K562 (cell line): ENCODE results near the gene SOX18. TPM values are rescaled to one million over a fixed set of nuclear protein-coding genes. Genes with fewer than 3 reads are reported as not detected.

ENCODE experiments used
- ARHGAP35 ChIP-seq: fragments of 450-650 bp; IDR thresholded peaks from 2 replicates; pipeline ENCODE4 v1.6.1; 2018; ENCODE audit not compliant: partially characterized antibody
- EGR1 ChIP-seq: fragments of 450-650 bp; conservative IDR thresholded peaks from 2 replicates; pipeline ENCODE4 v1.6.1; 2017; ENCODE audit warnings: mild to moderate bottlenecking
- FOXK1 ChIP-seq: sonication (generic); formaldehyde crosslinking; IDR thresholded peaks from 2 replicates; pipeline ENCODE4 v1.8.0; 2022; ENCODE audit warnings: missing genetic modification reagents, mild to moderate bottlenecking, borderline replicate concordance
- HIVEP1 ChIP-seq: fragments of 250-450 bp; sonication (Bioruptor Pico); IDR thresholded peaks from 2 replicates; pipeline ENCODE4 v1.4.0; 2020; ENCODE audit warnings: mild to moderate bottlenecking
- HLTF ChIP-seq: fragments of 450-650 bp; IDR thresholded peaks from 2 replicates; pipeline ENCODE4 v1.6.1; 2016
- HMG20B ChIP-seq: fragments of 250-450 bp; sonication (Bioruptor Pico); IDR thresholded peaks from 2 replicates; pipeline ENCODE4 v1.5.0; 2021; ENCODE audit warnings: mild to moderate bottlenecking
- NR2F6 ChIP-seq: fragments of 450-650 bp; formaldehyde crosslinking; IDR thresholded peaks from 2 replicates; pipeline ENCODE4 v1.4.0; 2020; ENCODE audit warnings: mild to moderate bottlenecking
- PHF21A ChIP-seq: fragments of 450-650 bp; IDR thresholded peaks from 2 replicates; pipeline ENCODE4 v1.6.1; 2017; ENCODE audit warnings: low read depth, borderline replicate concordance
- POU5F1 ChIP-seq: fragments of 150-350 bp; IDR thresholded peaks from 2 replicates; pipeline ENCODE4 v1.6.1; 2014; ENCODE audit warnings: borderline replicate concordance, low read length, low read depth, mild to moderate bottlenecking; ENCODE audit not compliant: partially characterized antibody
- RAD21 ChIP-seq, 2 experiments: fragments of 250-450 bp in 1 of 2; fragments of 450-650 bp in 1 of 2; sonication (Bioruptor Pico) in 1 of 2; formaldehyde crosslinking in 1 of 2; IDR thresholded peaks in 1 of 2; conservative IDR thresholded peaks in 1 of 2; 2 replicates each; pipeline versions ENCODE4 v1.4.0 to v1.8.0; 2020 to 2022; ENCODE audit warnings: mild to moderate bottlenecking in 2 of 2, moderate library complexity in 1 of 2
- RBM34 ChIP-seq: fragments of 200-400 bp; formaldehyde crosslinking; IDR thresholded peaks from 2 replicates; pipeline ENCODE4 v1.6.1; 2018; ENCODE audit warnings: low read length, borderline replicate concordance; ENCODE audit not compliant: insufficient read depth
- TCF7 ChIP-seq: sonication (generic); IDR thresholded peaks from 2 replicates; pipeline ENCODE4 v1.6.1; 2016; ENCODE audit warnings: antibody characterized with exemption, borderline replicate concordance
- ZBTB40 ChIP-seq, 2 experiments: fragments of 450-650 bp in 1 of 2; sonication (generic) in 1 of 2; formaldehyde crosslinking in 1 of 2; IDR thresholded peaks; 2 replicates each; pipeline versions ENCODE4 v1.7.1 to v1.9.0; 2016 to 2022; ENCODE audit warnings: inconsistent platforms in 1 of 2, mild to moderate bottlenecking in 1 of 2, missing genetic modification reagents in 1 of 2
- ZNF282 ChIP-seq: sonication (generic); formaldehyde crosslinking; IDR thresholded peaks from 2 replicates; pipeline ENCODE4 v1.8.1; 2023; ENCODE audit warnings: missing genetic modification reagents
- ZNF408 ChIP-seq: fragments of 250-450 bp; sonication (Bioruptor Pico); IDR thresholded peaks from 2 replicates; pipeline ENCODE4 v1.4.0; 2020; ENCODE audit warnings: low read depth, mild to moderate bottlenecking, moderate library complexity
- ZNF695 ChIP-seq: fragments of 450-650 bp; formaldehyde crosslinking; IDR thresholded peaks from 2 replicates; pipeline ENCODE4 v1.4.0; 2020; ENCODE audit warnings: mild to moderate bottlenecking, moderate library complexity
- polyA plus RNA-seq, 8 experiments: library from polyadenylated mRNA; depleted of rRNA in 4 of 8; stranded (reverse) in 5 of 8; unstranded in 3 of 8; fragments of >200 nt; fragmentation: Nextera tagmentation in 2 of 8; fragmentation: Illumina TruSeq in 1 of 8; extraction: Ambion mirVana in 2 of 8; extraction: Trizol in 1 of 8; gene quantifications; 2 replicates each; pipeline versions ENCODE4 v1.2.1 to v1.2.3, GENCODE V29; 2011 to 2014; ENCODE audit warnings: inconsistent platforms in 1 of 8, missing spikeins in 1 of 8
- total RNA-seq, 7 experiments: library from RNA; depleted of rRNA in 6 of 7; stranded (reverse); fragments of >200 nt in 6 of 7; fragmentation: Illumina TruSeq in 2 of 7; extraction: Trizol in 2 of 7; gene quantifications; 2 replicates each; pipeline versions ENCODE4 v1.2.1 to v1.2.3, GENCODE V29; 2011 to 2021; ENCODE audit warnings: low replicate concordance in 1 of 7
- TF ChIP-seq, protein P1 (sequence below): sonication (generic); formaldehyde crosslinking; IDR thresholded peaks from 2 replicates; pipeline ENCODE4 v1.8.0; 2022; ENCODE audit warnings: mild to moderate bottlenecking, missing genetic modification reagents

SOX18 gene
- total and polyA plus RNA-seq, 9 of the 15 experiments (the other 6 are each of a cell fraction or from before 2014, with no cell fraction given), result 0.15 to 19.8 (median 0.33) TPM

- TF ChIP-seq ZBTB40 (IDR thresholded peaks at IDR 0.05) (no peak), ZBTB40 (CRISPR knock-in tag; IDR thresholded peaks at IDR 0.05) (no peak), HMG20B (CRISPR knock-in tag) (no peak), HLTF (no peak), ARHGAP35 (no peak), PHF21A (no peak), POU5F1 (no peak), HIVEP1 (no peak), FOXK1 (CRISPR knock-in tag) (no peak), ZNF408 (CRISPR knock-in tag) (no peak), NR2F6 (CRISPR knock-in tag) (no peak), TCF7 (no peak), RAD21 (CRISPR knock-in tag; conservative IDR thresholded peaks at IDR 0.05 in 1 of 2, IDR thresholded peaks at IDR 0.05 in 1 of 2) (peak; percentile 60 to 73), ZNF282 (CRISPR knock-in tag) (0 out of 2 replicates have a peak, but pooled peaks have one; percentile 63), EGR1 (0 out of 2 replicates have a peak, but pooled peaks have one; percentile 16), ZNF695 (no peak), RBM34 (no peak)
- TF ChIP-seq, protein P1, sequence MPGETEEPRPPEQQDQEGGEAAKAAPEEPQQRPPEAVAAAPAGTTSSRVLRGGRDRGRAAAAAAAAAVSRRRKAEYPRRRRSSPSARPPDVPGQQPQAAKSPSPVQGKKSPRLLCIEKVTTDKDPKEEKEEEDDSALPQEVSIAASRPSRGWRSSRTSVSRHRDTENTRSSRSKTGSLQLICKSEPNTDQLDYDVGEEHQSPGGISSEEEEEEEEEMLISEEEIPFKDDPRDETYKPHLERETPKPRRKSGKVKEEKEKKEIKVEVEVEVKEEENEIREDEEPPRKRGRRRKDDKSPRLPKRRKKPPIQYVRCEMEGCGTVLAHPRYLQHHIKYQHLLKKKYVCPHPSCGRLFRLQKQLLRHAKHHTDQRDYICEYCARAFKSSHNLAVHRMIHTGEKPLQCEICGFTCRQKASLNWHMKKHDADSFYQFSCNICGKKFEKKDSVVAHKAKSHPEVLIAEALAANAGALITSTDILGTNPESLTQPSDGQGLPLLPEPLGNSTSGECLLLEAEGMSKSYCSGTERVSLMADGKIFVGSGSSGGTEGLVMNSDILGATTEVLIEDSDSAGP (CRISPR knock-in tag), result no peak; the same call in 1 of the 2 replicates
Observed at GRCh38 chr20:64038565-64039292, 10.7 kb downstream of the SOX18 start (continued).
